Suprapubic skin (tissue), 4 donors: ENCODE results near the gene GLP2R.

ENCODE experiments used
- CTCF ChIP-seq, 2 donors: fragments of 200-600 bp in 1 of 2; fragments of 450-650 bp in 1 of 2; sonication (generic) in 1 of 2; IDR thresholded peaks; one replicate each; pipeline ENCODE4 v1.5.1; 2016 to 2019; ENCODE audit warnings: antibody characterized with exemption in 2 of 2, mild to moderate bottlenecking in 1 of 2, moderate library complexity in 1 of 2
- EP300 ChIP-seq: sonication (generic); formaldehyde crosslinking; IDR thresholded peaks from one replicate; pipeline ENCODE4 v1.6.1; 2017; ENCODE audit warnings: antibody characterized with exemption
- POLR2A ChIP-seq, 2 donors: fragments of 450-650 bp; IDR thresholded peaks; one replicate each; pipeline ENCODE4 v1.6.1; 2017; ENCODE audit warnings: antibody characterized with exemption in 2 of 2, mild to moderate bottlenecking in 2 of 2, moderate library complexity in 2 of 2
- POLR2AphosphoS5 ChIP-seq, 3 donors: sonication (generic); formaldehyde crosslinking; IDR thresholded peaks; one replicate each; pipeline ENCODE4 v1.6.1; 2017; ENCODE audit warnings: antibody characterized with exemption in 3 of 3

DNA sequence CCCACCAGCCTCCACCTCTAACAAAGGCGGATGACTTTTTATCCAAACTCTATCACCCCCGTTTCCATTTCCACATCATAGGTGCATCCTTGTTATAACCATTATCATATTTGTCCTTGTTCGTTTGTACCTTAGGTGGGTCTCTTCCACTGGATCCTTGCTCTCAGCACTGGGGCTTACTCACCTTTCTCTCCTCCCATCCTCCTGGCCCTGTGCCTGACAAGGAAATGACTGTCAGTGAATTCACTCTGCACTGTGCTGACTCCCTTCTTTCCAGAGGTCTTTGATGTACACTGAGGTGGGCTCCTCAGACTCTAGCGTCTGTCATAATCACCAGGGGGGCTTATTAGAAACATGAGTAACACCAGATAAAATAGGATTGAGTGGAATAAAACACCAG lies 7.0 kb upstream of the GLP2R start:
- TF ChIP-seq CTCF (IDR thresholded peaks at IDR 0.05) (no peak), POLR2AphosphoS5 (IDR thresholded peaks at IDR 0.05) (no peak), EP300 (no peak), POLR2A (IDR thresholded peaks at IDR 0.05) (no peak)
